ENCODE measurements around the gene MAP3K19.

Gene MAP3K19

DNA sequence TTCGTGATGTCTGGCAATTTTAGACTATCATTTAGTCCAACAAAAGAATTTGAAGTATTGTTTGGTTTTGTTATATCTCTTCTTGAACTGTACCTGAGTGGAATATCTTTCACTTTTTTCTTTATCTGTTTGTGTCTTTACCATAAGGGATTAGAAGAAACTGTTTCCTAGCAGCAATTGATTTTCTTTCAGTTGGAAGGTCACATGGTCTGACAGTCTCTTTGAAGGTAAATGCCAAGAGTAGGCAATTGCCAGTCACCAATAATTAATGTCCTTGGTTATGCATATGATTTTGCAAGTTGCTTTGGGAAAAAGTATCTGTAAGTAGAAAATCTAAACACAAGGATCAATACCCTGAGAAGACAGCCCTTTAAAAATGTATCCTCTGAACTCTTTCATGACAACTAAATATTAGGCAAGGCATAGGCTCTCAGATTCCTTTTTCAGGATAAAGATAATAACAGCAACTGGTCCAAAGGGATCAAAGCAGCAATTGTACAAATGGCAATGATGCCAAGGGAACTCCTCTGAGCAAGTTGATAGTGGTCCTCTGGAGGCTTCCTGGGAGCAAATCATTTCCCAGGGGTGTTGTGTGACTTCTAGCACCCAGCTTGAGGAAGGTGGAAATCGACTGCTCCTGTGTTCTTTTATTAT, 17.6 kb downstream of the MAP3K19 start:
- TF ChIP-seq GATA2 (IDR thresholded peaks at IDR 0.05; ENCODE audit: low read depth, low read length), result no peak
- no peak for TF ChIP-seq GATA3 (IDR thresholded peaks at IDR 0.05; ENCODE audit: low read depth, low read length)

GRCh38 chr2:135023886-135024485, 23.3 kb downstream of the MAP3K19 start:
- TF ChIP-seq GATA3 (IDR thresholded peaks at IDR 0.05; ENCODE audit: low read depth, low read length) (no peak), GATA2 (IDR thresholded peaks at IDR 0.05; ENCODE audit: low read depth, low read length) (no peak)

DNA sequence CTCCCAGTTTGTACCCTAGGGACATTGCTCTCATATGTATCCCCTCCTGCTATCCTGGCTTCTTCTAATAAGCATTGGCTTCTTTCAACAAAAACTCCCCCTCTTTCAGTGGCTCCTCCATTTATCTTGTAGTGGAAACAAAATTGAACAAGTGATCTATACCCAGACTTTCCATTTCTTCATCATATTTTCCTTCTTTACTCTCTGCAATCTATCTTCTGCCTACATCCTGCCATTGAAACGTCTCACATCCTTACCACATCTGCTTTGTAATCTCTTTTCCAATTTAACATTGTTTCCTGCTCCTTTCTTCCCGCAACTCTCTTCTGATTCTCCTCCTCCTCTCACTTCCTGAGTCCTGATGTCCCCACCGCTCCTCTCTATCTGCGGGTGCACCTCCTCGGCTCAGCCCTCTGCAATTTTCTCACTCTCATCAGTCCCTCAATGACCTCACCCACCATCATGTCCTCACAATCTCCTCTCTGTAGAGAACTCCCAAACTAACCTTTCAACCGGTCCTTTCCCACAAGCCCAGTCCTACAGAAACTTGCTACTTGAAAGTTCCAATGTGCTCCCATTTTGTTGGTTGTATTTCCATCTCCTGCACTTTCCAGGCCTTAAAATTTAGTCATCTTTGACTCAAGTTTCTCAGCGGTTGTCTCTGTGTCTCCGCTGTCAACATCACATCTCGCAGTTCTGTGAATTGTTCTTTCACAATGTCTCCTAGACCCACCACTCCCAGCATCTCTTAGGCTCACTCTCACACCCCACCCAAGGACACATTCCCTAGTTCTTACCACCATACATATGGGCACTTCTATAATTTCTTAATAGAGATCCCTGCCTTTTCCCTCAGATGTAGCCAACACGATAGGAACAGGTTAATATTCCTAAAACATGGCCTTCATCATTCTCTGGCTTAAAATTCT, 24.0 kb downstream of the MAP3K19 start:
- TF ChIP-seq GATA3 (IDR thresholded peaks at IDR 0.05; ENCODE audit: low read depth, low read length) (no peak), GATA2 (IDR thresholded peaks at IDR 0.05; ENCODE audit: low read depth, low read length) (no peak)

DNA sequence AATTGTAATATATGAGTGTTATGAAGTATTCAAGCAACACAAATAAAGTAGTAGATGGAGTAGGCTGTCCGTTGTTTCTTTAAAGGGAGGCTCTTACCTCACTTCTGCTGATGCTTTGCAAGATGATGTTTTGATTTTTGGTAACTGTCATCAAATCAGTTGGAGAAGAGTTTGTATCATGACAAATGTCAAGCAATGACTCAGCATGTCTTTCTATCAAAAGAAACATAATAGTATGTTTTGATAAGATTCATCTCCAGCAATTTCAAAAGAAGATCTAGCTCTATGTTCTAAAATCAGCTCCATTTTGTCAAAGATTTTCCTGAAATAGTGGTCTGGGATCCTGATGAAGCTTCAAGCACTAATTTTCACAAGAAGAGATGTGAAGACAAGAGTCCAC, 25.6 kb downstream of the MAP3K19 start:
- TF ChIP-seq GATA3 (IDR thresholded peaks at IDR 0.05; ENCODE audit: low read depth, low read length) (no peak), GATA2 (IDR thresholded peaks at IDR 0.05; ENCODE audit: low read depth, low read length) (no peak)

DNA sequence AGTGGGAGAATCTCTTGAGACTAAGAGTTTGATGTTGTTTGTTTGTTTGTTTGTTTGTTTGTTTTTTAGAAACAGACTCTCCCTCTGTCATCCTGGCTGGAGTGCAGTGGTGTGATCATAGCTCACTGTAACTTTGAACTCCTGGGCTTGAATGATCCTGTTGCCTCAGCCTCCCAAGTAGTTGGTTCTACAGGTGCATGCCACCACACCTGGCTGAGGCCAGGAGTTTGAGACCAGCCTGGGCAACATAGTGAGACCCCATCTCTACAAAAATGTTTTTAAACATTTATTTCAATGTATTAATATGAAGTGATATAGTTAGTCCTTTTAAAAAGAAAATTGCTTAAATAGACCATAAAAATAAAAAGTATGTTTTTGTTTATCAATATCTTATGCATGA, 35.6 kb downstream of the MAP3K19 start:
- TF ChIP-seq GATA2 (IDR thresholded peaks at IDR 0.05; ENCODE audit: low read depth, low read length) (no peak), GATA3 (IDR thresholded peaks at IDR 0.05; ENCODE audit: low read depth, low read length) (no peak)

- TF ChIP-seq GATA3 (IDR thresholded peaks at IDR 0.05; ENCODE audit: low read depth, low read length) (no peak), GATA2 (IDR thresholded peaks at IDR 0.05; ENCODE audit: low read depth, low read length) (no peak)
Measured at GRCh38 chr2:135010200-135010942, 36.9 kb downstream of the MAP3K19 start.

GRCh38 chr2:135009339-135009738, 37.9 kb downstream of the MAP3K19 start:
- TF ChIP-seq GATA3 (IDR thresholded peaks at IDR 0.05; ENCODE audit: low read depth, low read length), result no peak
- no peak for TF ChIP-seq GATA2 (IDR thresholded peaks at IDR 0.05; ENCODE audit: low read depth, low read length)

- TF ChIP-seq GATA3 (IDR thresholded peaks at IDR 0.05; ENCODE audit: low read depth, low read length) (no peak), GATA2 (IDR thresholded peaks at IDR 0.05; ENCODE audit: low read depth, low read length) (no peak)
Measured at GRCh38 chr2:135005753-135006152, 41.5 kb downstream of the MAP3K19 start.

DNA sequence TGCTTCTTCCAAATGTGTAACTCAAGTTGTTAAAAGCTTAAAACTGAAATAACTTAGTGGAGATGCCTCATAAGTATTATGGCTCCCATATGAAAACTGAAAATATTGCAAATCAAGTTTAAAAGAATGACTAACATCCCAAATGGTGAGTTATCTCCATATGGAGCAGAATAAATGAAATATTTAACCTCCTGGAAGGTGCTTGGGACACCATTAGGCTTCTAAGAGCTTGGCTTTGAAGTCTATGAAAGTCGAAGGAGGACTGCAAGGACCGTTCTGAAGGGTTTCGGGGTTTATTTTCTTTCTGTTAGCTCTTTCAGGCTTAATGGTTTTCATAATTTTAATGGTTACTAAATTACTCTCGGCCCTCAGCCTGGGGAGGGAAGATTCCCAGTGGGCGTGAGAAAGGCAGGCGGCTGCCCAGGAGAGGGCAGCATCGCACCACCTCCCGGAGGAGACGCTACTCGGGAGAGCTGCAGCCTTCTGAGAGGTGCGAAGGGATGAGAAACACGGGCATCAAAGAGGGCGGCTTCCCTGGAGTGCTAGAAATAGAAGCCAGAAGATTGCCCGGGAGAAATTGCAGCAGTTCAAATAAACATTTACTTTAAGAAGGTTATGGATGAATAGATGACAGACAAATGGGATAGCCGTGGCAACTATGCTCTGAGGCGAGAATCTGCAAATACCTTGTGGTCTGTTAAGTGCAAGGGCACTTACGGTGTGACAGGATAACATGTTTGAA, 43.1 kb downstream of the MAP3K19 start:
- TF ChIP-seq GATA3 (IDR thresholded peaks at IDR 0.05; ENCODE audit: low read depth, low read length) (no peak), GATA2 (IDR thresholded peaks at IDR 0.05; ENCODE audit: low read depth, low read length) (no peak)

GRCh38 chr2:135002836-135003235, 44.4 kb downstream of the MAP3K19 start:
- TF ChIP-seq GATA3 (IDR thresholded peaks at IDR 0.05; ENCODE audit: low read depth, low read length) (no peak), GATA2 (IDR thresholded peaks at IDR 0.05; ENCODE audit: low read depth, low read length) (no peak)

- TF ChIP-seq GATA3 (IDR thresholded peaks at IDR 0.05; ENCODE audit: low read depth, low read length) (no peak), GATA2 (IDR thresholded peaks at IDR 0.05; ENCODE audit: low read depth, low read length) (no peak)
Measured at GRCh38 chr2:134999521-134999920, 47.7 kb downstream of the MAP3K19 start.

GRCh38 chr2:134988994-134989605, 58.1 kb downstream of the MAP3K19 start:
- TF ChIP-seq GATA2 (IDR thresholded peaks at IDR 0.05; ENCODE audit: low read depth, low read length) (no peak), GATA3 (IDR thresholded peaks at IDR 0.05; ENCODE audit: low read depth, low read length) (no peak)

GRCh38 chr2:134985061-134985460, 62.2 kb downstream of the MAP3K19 start:
- TF ChIP-seq GATA2 (IDR thresholded peaks at IDR 0.05; ENCODE audit: low read depth, low read length), result no peak
- TF ChIP-seq GATA3 (IDR thresholded peaks at IDR 0.05; ENCODE audit: low read depth, low read length), result no peak
